ENCODE data around the gene LARP6.
"Not testable (repeated sequence)": the region's sequence is repeated elsewhere in the genome, so short reads cannot be mapped to it uniquely, and the experiment has no call there.

Gene LARP6

DNA sequence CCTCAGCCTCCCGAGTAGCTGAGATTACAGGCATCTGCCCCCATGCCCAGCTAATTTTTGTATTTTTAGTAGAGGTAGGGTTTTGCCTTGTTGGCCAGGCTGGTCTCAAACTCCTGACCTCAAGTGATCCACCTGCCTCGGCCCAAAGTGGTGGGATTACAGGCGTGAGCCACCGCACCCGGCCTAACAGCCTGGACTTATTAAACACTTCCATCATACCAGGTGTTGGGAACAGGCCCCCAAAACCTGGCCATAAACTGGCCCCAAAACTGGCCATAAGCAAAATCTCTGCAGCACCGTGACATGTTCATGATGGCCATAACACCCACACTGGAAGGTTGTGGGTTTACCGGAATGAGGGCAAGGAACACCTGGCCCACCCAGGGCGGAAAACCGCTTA is 49.6 kb downstream of the LARP6 start:
- H3K4me3 Mint-ChIP-seq; intact Hi-C loops (cut with micrococcal nuclease); H3K9me3 Mint-ChIP-seq; H3K36me3 Mint-ChIP-seq (ENCODE audit: low read depth); H3K27me3 Mint-ChIP-seq; H3K27ac Mint-ChIP-seq: not testable (repeated sequence)
- peaks cover 19% of the 10 kb centered on the region for H3K4me1 Mint-ChIP-seq (ENCODE audit: low read depth)

- intact Hi-C loops (cut with micrococcal nuclease): no loop called here
- no peaks in the 10 kb centered on the region for H3K9me3 Mint-ChIP-seq
- H3K4me3 Mint-ChIP-seq: no peak overlapping the region
- peaks cover 21% of the 10 kb centered on the region for H3K4me1 Mint-ChIP-seq (ENCODE audit: low read depth)
- no peaks in the 10 kb centered on the region for H3K27me3 Mint-ChIP-seq
- H3K27ac Mint-ChIP-seq: no peak overlapping the region
- H3K36me3 Mint-ChIP-seq (ENCODE audit: low read depth): no peaks in the 10 kb centered on the region
These were observed 51.3 kb downstream of the LARP6 start for GRCh38 chr15:70802629-70803028.

DNA sequence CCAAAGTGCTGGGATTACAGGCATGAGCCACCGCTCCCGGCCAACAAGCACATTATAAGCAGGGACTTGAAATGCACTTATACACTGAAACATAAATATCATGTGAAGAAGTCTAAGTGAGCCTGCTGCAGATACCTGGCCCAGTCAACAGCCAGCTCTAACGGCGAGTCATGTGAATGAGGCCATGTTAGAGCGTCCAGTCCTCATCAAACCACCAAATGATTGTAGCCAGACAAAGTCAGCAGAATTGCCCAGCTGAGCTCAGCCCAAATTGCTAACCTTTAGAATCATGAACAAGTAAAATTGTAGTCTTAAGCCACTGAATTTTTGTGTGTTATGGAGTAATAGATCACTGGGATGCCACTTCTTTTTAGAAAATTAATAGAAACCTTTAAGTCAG is 52.8 kb downstream of the LARP6 start:
- Mint-ChIP-seq H3K27ac (no peak overlapping the region), H3K36me3 (ENCODE audit: low read depth) (no peaks in the 10 kb centered on the region), H3K9me3 (no peaks in the 10 kb centered on the region), H3K27me3 (no peaks in the 10 kb centered on the region), H3K4me1 (ENCODE audit: low read depth) (peaks cover 6% of the 10 kb centered on the region), H3K4me3 (no peak overlapping the region)
- intact Hi-C loops (cut with micrococcal nuclease): no loop called here

GRCh38 chr15:70799667-70800450 is 54.1 kb downstream of the LARP6 start:
- Mint-ChIP-seq H3K27me3 (no peaks in the 10 kb centered on the region), H3K9me3 (no peaks in the 10 kb centered on the region), H3K36me3 (ENCODE audit: low read depth) (no peaks in the 10 kb centered on the region), H3K4me1 (ENCODE audit: low read depth) (peaks cover 5% of the 10 kb centered on the region), H3K27ac (no peak overlapping the region), H3K4me3 (no peak overlapping the region)
- intact Hi-C loops (cut with micrococcal nuclease): no loop called here

DNA sequence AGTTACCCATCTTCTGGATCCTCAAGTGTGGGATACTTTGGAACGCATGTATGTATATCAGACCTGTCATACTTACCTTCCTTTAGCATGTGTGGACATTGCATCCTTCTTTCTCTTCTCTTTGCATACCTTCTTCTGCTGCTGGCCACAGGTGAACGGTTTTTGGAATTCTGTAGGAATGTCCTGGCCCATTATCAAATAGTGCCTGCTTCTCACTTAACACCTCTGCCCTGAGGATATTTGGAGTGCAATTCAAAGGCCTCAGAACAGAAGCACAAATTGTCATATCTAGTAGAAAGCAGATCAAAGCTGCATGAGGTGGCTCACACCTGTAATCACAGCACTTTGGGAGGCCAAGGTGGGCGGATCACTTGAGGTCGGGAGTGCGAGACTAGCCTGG is 56.5 kb downstream of the LARP6 start:
- Mint-ChIP-seq H3K36me3 (ENCODE audit: low read depth) (no peaks in the 10 kb centered on the region), H3K27ac (no peak overlapping the region), H3K27me3 (peaks cover 3% of the 10 kb centered on the region), H3K4me3 (no peak overlapping the region), H3K4me1 (ENCODE audit: low read depth) (peaks cover 9% of the 10 kb centered on the region), H3K9me3 (no peaks in the 10 kb centered on the region)
- intact Hi-C loops (cut with micrococcal nuclease): no loop called here

DNA sequence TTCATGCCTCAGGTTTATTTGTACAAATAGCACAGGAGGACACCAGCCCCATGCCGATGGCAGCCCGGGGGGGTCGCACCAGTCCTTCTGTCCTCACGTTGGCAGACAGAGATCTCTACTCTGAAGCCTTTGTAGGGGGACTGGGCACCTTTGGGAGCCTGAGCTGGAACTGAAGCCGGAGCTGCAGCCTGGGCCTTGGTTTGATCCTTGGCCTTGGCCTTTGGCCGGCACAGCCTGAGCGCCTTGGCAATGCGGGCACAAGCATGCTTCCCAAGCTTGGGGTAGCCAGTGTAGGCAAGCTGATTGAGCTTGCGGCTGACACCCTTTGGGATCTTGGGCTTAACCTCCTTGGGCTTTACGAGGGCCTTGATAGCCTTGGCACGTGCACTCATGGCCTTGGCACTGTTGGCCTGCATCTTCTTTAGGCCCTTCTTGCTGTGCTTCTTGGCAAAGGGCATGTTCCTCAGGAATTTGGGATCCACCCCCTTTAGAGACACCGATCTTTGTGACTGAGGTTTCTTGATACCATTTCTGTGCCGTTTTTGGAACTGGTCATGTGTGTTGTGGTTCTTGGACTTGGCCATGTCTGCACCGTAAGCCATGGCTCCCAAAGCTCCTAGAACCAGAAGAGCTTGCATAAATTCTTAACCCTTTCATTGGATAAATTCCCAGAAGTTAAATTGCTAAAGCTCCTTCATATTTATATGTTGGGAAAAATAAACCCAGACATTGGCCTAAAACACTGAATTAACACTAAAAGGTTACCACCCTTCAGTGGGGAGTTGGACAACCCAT is 57.2 kb downstream of the LARP6 start:
- Mint-ChIP-seq H3K4me1 (ENCODE audit: low read depth) (peaks cover 14% of the 10 kb centered on the region), H3K9me3 (no peaks in the 10 kb centered on the region), H3K27me3 (peaks cover 3% of the 10 kb centered on the region), H3K4me3 (no peak overlapping the region), H3K36me3 (ENCODE audit: low read depth) (no peaks in the 10 kb centered on the region), H3K27ac (no peak overlapping the region)
- intact Hi-C loops (cut with micrococcal nuclease): no loop called here

- peaks cover 3% of the 10 kb centered on the region for H3K27me3 Mint-ChIP-seq
- no peaks in the 10 kb centered on the region for H3K36me3 Mint-ChIP-seq (ENCODE audit: low read depth)
- peaks cover 14% of the 10 kb centered on the region for H3K4me1 Mint-ChIP-seq (ENCODE audit: low read depth)
- no peak overlapping the region for H3K4me3 Mint-ChIP-seq
- H3K27ac Mint-ChIP-seq: no peak overlapping the region
- intact Hi-C loops (cut with micrococcal nuclease): no loop called here
- H3K9me3 Mint-ChIP-seq: no peaks in the 10 kb centered on the region
These were observed 58.7 kb downstream of the LARP6 start for GRCh38 chr15:70795311-70795665.

DNA sequence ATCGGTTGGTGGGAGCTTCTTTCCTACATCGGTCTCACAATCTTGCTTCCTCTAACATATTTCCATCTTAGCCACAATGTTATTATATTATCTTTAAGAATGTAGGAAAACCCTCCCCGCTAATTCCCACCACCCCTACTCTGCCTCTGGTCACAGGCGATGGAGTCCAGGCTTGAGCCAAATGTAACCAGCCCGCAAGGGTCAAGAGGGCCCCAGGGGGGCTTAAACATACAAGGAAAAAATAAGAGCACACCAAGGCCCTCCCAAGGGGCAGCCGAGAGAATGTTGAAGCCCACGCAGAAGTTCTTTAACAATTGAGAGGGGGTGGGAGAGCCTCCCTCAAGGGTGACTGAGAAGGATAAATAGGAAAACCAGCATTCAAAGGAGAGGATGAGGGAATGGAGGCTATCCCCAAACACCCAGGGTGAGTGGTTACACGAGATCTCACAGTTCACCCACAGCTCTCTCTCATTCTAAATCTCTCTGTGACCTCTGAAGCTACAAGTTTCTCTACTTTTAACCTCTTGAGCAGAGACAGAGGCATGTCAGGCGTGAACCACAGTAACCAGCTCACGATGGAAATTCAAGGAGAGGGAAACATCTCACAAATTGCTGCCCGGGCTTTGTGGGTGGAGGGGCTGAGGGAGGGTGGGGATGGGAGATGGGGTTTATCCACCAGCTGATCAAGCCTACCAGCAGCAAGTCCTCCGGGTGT is 59.2 kb downstream of the LARP6 start:
- no peaks in the 10 kb centered on the region for H3K36me3 Mint-ChIP-seq (ENCODE audit: low read depth)
- peaks cover 14% of the 10 kb centered on the region for H3K4me1 Mint-ChIP-seq (ENCODE audit: low read depth)
- peaks cover 3% of the 10 kb centered on the region for H3K27me3 Mint-ChIP-seq
- intact Hi-C loops (cut with micrococcal nuclease): no loop called here
- no peak overlapping the region for H3K4me3 Mint-ChIP-seq
- no peaks in the 10 kb centered on the region for H3K9me3 Mint-ChIP-seq
- no peak overlapping the region for H3K27ac Mint-ChIP-seq

DNA sequence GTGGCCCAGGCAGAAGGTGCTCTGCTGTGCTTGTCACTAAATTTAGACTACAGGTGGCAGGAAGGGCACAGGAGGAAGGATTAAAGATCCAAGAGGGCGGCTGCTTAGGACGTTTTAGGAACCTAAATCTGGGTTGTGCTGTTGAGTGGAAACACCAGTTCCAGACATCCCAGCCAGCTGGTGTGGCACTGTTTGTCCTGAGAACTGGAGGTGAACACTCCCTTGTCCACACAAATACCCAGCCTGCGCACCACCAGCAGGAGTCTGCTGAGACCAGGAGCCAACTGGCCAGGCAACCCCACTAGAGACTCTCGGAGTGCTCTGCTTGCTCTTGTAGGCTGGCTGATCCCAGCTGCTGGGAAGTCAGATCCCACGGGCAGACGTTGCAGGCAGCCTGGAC is 60.3 kb downstream of the LARP6 start:
- intact Hi-C loops (cut with micrococcal nuclease): no loop called here
- H3K27ac Mint-ChIP-seq: no peak overlapping the region
- H3K27me3 Mint-ChIP-seq: peaks cover 3% of the 10 kb centered on the region
- no peak overlapping the region for H3K4me3 Mint-ChIP-seq
- peaks cover 14% of the 10 kb centered on the region for H3K4me1 Mint-ChIP-seq (ENCODE audit: low read depth)
- H3K9me3 Mint-ChIP-seq: no peaks in the 10 kb centered on the region
- H3K36me3 Mint-ChIP-seq (ENCODE audit: low read depth): no peaks in the 10 kb centered on the region

- peaks cover 9% of the 10 kb centered on the region for H3K4me1 Mint-ChIP-seq (ENCODE audit: low read depth)
- no peak overlapping the region for H3K27ac Mint-ChIP-seq
- peaks cover 3% of the 10 kb centered on the region for H3K27me3 Mint-ChIP-seq
- H3K9me3 Mint-ChIP-seq: no peaks in the 10 kb centered on the region
- H3K4me3 Mint-ChIP-seq: no peak overlapping the region
- no peaks in the 10 kb centered on the region for H3K36me3 Mint-ChIP-seq (ENCODE audit: low read depth)
- intact Hi-C loops (cut with micrococcal nuclease): no loop called here
These were observed 61.8 kb downstream of the LARP6 start for GRCh38 chr15:70792171-70792573.

GRCh38 chr15:70791259-70791658 is 62.7 kb downstream of the LARP6 start:
- Mint-ChIP-seq H3K4me3 (no peak overlapping the region), H3K9me3 (no peaks in the 10 kb centered on the region), H3K27me3 (peaks cover 3% of the 10 kb centered on the region), H3K4me1 (ENCODE audit: low read depth) (peaks cover 9% of the 10 kb centered on the region), H3K36me3 (ENCODE audit: low read depth) (no peaks in the 10 kb centered on the region), H3K27ac (no peak overlapping the region)
- intact Hi-C loops (cut with micrococcal nuclease): no loop called here

GRCh38 chr15:70789213-70789612 is 64.7 kb downstream of the LARP6 start:
- intact Hi-C loops (cut with micrococcal nuclease): no loop called here
- no peak overlapping the region for H3K4me3 Mint-ChIP-seq
- H3K36me3 Mint-ChIP-seq (ENCODE audit: low read depth): no peaks in the 10 kb centered on the region
- H3K9me3 Mint-ChIP-seq: no peaks in the 10 kb centered on the region
- H3K27me3 Mint-ChIP-seq: peaks cover 12% of the 10 kb centered on the region
- H3K27ac Mint-ChIP-seq: no peak overlapping the region
- peaks cover 9% of the 10 kb centered on the region for H3K4me1 Mint-ChIP-seq (ENCODE audit: low read depth)

DNA sequence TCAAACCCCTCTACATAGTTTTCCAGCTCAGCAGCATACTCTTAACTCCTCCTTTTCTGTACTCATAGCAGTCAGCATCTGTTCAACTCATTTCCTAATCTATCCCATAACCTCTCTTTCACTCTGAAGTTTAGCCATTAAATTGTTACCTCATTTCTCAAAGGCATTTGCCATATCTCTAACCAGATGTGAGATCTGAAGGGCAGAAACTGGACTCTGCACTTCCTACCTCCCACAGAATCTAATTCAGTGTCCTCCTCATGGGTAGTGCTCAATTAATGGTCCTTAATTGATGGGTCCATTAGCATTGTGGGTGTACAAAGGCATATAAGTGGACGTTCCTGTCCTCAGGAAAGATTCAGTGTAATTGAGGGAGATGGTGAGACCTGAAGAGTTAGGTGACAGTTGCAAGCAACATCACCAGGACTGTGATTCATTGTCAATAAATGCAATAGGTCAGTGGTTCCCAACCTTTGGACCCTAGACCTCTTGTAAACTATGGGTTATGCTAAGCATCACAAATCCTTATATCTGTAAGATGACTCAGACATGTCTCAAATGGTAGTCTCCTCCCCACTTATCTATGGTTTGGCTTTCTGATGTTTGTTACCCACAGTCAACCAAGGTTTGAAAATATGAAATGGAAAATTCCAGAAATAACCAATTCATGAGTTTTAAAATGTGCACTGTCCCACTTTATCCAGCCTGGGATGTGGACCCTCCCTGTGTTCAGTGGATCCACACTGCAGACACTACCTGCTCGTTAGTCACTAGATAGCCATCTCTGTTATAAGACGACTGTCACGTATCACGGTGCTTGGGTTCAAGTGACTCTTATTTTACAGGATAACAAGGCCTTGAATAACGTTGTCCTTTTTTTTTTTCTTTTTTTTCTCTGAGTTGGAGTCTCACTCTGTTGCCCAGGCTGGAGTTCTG is 65.6 kb downstream of the LARP6 start:
- peaks cover 9% of the 10 kb centered on the region for H3K4me1 Mint-ChIP-seq (ENCODE audit: low read depth)
- H3K36me3 Mint-ChIP-seq (ENCODE audit: low read depth): no peaks in the 10 kb centered on the region
- H3K27ac Mint-ChIP-seq: no peak overlapping the region
- no peaks in the 10 kb centered on the region for H3K9me3 Mint-ChIP-seq
- peaks cover 10% of the 10 kb centered on the region for H3K27me3 Mint-ChIP-seq
- H3K4me3 Mint-ChIP-seq: no peak overlapping the region
- intact Hi-C loops (cut with micrococcal nuclease): no loop called here
